SK-N-SH (cell line): ENCODE results near the gene CD300E. TPM values are rescaled to one million over a fixed set of nuclear protein-coding genes. Genes with fewer than 3 reads are reported as not detected.

ENCODE experiments used
- CTCF ChIA-PET: fragments of 300-600, 350-600 bp; formaldehyde crosslinking; extraction: SDS; loops from one replicate; lab custom pipeline; 2021; lab: Yijun Ruan, JAX
- POLR2A ChIA-PET: fragments of 350-600 bp; sonication (Branson Sonifier 250); formaldehyde crosslinking; extraction: SDS; loops from one replicate; lab custom pipeline; 2020; ENCODE audit warnings: antibody characterized with exemption, inconsistent platforms; lab: Yijun Ruan, JAX
- DNase-seq: peaks from one replicate; pipeline ENCODE4 v3.0.0; 2012
- H2AFZ ChIP-seq: fragments of 200-600 bp; sonication (generic); 2 replicates; pipeline ENCODE4 v1.8.1; 2016; ENCODE audit warnings: antibody characterized with exemption, mild to moderate bottlenecking, low read depth
- H3F3A ChIP-seq: fragments of 200-600 bp; sonication (generic); replicated peaks from 2 replicates; pipeline ENCODE3; 2016; ENCODE audit warnings: antibody characterized with exemption, mild to moderate bottlenecking; ENCODE audit not compliant: insufficient read depth
- H3K27ac ChIP-seq, 2 experiments: fragments of 200-500 bp in 1 of 2; fragments of 200-600 bp in 1 of 2; sonication (Bioruptor generic) in 1 of 2; sonication (generic), shearing (Covaris generic) in 1 of 2; 2 replicates each; pipeline versions ENCODE4 v1.5.1 to v1.6.1; 2014 to 2016; ENCODE audit warnings: low read depth in 2 of 2, inconsistent platforms in 1 of 2, low read length in 1 of 2, mild to moderate bottlenecking in 1 of 2, mixed read lengths in 1 of 2
- H3K27me3 ChIP-seq: fragments of 200-600 bp; sonication (generic), shearing (Covaris generic); 2 replicates; pipeline ENCODE4 v1.6.1; 2016; ENCODE audit warnings: mixed run types; ENCODE audit not compliant: insufficient read depth
- H3K36me3 ChIP-seq, 2 experiments: fragments of 200-500 bp in 1 of 2; fragments of 200-600 bp in 1 of 2; sonication (Bioruptor generic) in 1 of 2; sonication (generic) in 1 of 2; replicated peaks in 1 of 2; 2 replicates each; pipeline versions ENCODE3 to v1.5.1; 2014 to 2016; ENCODE audit warnings: low read length in 1 of 2, mild to moderate bottlenecking in 1 of 2; ENCODE audit not compliant: insufficient read depth in 2 of 2, control insufficient read depth in 1 of 2
- H3K4me1 ChIP-seq, 2 experiments: fragments of 200-500 bp in 1 of 2; fragments of 200-600 bp in 1 of 2; sonication (Bioruptor generic) in 1 of 2; sonication (generic), shearing (Covaris generic) in 1 of 2; 2 replicates each; pipeline versions ENCODE4 v1.5.1 to v1.6.1; 2014 to 2016; ENCODE audit warnings: low read depth in 1 of 2, low read length in 1 of 2, mixed run types in 1 of 2; ENCODE audit not compliant: insufficient read depth in 2 of 2, control insufficient read depth in 1 of 2
- H3K4me2 ChIP-seq: fragments of 200-600 bp; sonication (generic), shearing (Covaris generic); 2 replicates; pipeline ENCODE4 v1.6.1; 2017; ENCODE audit warnings: mixed run types
- H3K4me3 ChIP-seq, 2 experiments: fragments of 200-500 bp in 1 of 2; fragments of 200-600 bp in 1 of 2; sonication (Bioruptor generic) in 1 of 2; sonication (generic), shearing (Covaris generic) in 1 of 2; 2 replicates each; pipeline versions ENCODE4 v1.5.1 to v1.8.1; 2014 to 2016; ENCODE audit warnings: low read depth in 2 of 2, inconsistent platforms in 1 of 2, low read length in 1 of 2, mild to moderate bottlenecking in 1 of 2, mixed read lengths in 1 of 2, moderate library complexity in 1 of 2
- H3K79me2 ChIP-seq: fragments of 200-600 bp; sonication (generic); 2 replicates; pipeline ENCODE4 v1.8.1; 2017; ENCODE audit warnings: mild to moderate bottlenecking; ENCODE audit not compliant: insufficient read depth
- H3K9ac ChIP-seq: fragments of 200-600 bp; sonication (generic); 2 replicates; pipeline ENCODE4 v1.6.1; 2017; ENCODE audit warnings: mixed run types
- H3K9me2 ChIP-seq: fragments of 200-600 bp; sonication (generic); 2 replicates; pipeline ENCODE4 v1.6.1; 2017; ENCODE audit warnings: mixed run types
- H3K9me3 ChIP-seq: fragments of 200-600 bp; sonication (generic); 2 replicates; pipeline ENCODE4 v1.6.1; 2017; ENCODE audit warnings: mixed run types, mild to moderate bottlenecking, moderate library complexity
- H4K20me1 ChIP-seq: fragments of 200-600 bp; sonication (generic); 2 replicates; pipeline ENCODE4 v1.6.1; 2017; ENCODE audit warnings: mild to moderate bottlenecking, mixed run types; ENCODE audit not compliant: insufficient read depth
- CHD2 ChIP-seq: fragments of 150-350 bp; IDR thresholded peaks from 2 replicates; pipeline ENCODE4 v1.6.1; 2018; ENCODE audit warnings: low read length; ENCODE audit not compliant: partially characterized antibody
- CTCF ChIP-seq: fragments of 200-600 bp; sonication (generic); IDR thresholded peaks from 2 replicates; pipeline ENCODE4 v1.6.1; 2017; ENCODE audit warnings: antibody characterized with exemption, mild to moderate bottlenecking, moderate library complexity
- EZH2phosphoT487 ChIP-seq: fragments of 200-600 bp; sonication (generic); IDR thresholded peaks from 2 replicates; pipeline ENCODE4 v1.6.1; 2017; ENCODE audit warnings: low read depth, mixed run types, mild to moderate bottlenecking, antibody characterized with exemption, moderate library complexity, borderline replicate concordance
- MEF2A ChIP-seq: IDR thresholded peaks from 2 replicates; pipeline ENCODE4 v1.4.0; 2012; ENCODE audit warnings: low read depth, borderline replicate concordance
- MXI1 ChIP-seq: IDR thresholded peaks from 2 replicates; pipeline ENCODE4 v1.6.1; 2012; ENCODE audit warnings: mild to moderate bottlenecking, low read depth, low read length, improper control_type of control experiment
- NFIC ChIP-seq: IDR thresholded peaks from 2 replicates; pipeline ENCODE4 v1.4.0; 2012; ENCODE audit warnings: borderline replicate concordance
- RCOR1 ChIP-seq: fragments of 150-350 bp; IDR thresholded peaks from 2 replicates; pipeline ENCODE4 v1.6.1; 2017; ENCODE audit warnings: antibody characterized with exemption, low read length
- REST ChIP-seq: IDR thresholded peaks from 2 replicates; pipeline ENCODE4 v1.6.1; 2012; ENCODE audit warnings: mild to moderate bottlenecking, low read depth, low read length, moderate library complexity
- RFX5 ChIP-seq: IDR thresholded peaks from 2 replicates; pipeline ENCODE4 v1.6.1; 2012; ENCODE audit warnings: mild to moderate bottlenecking, improper control_type of control experiment, low read length
- SMC3 ChIP-seq: IDR thresholded peaks from 2 replicates; pipeline ENCODE4 v1.6.1; 2012; ENCODE audit warnings: low read depth, low read length, improper control_type of control experiment
- TAF1 ChIP-seq: IDR thresholded peaks from 2 replicates; pipeline ENCODE4 v1.6.1; 2012; ENCODE audit warnings: low read depth, mild to moderate bottlenecking, low read length, moderate library complexity, borderline replicate concordance
- USF1 ChIP-seq: IDR thresholded peaks from 2 replicates; pipeline ENCODE4 v1.4.0; 2012; ENCODE audit warnings: low read depth, borderline replicate concordance
- ZBTB33 ChIP-seq: IDR thresholded peaks from 2 replicates; pipeline ENCODE4 v1.4.0; 2012; ENCODE audit warnings: low read depth, borderline replicate concordance
- WGBS: methylation state at CpG from one replicate; pipeline ENCODE4 v1.1.6; 2017; ENCODE audit warnings: low lambda C conversion rate; 5-methylcytosine and 5-hydroxymethylcytosine counted together
- polyA plus RNA-seq, 3 experiments: library from polyadenylated mRNA; depleted of rRNA; stranded (reverse); fragments of >200 nt; gene quantifications; 2 replicates each; pipeline ENCODE4 v1.2.3, GENCODE V29; 2012

The CD300E gene
- polyA plus RNA-seq, 1 of the 3 experiments (the other 2 are of a cell fraction), result not detected

- H3K27ac ChIP-seq, result no peak overlapping the region
- POLR2A ChIA-PET, result interaction anchor here (1.1 kb wide), 1 partner anchor 16 kb away, joined by 3 read pairs; no protein-coding TSS in a partner anchor
- H3K27me3 ChIP-seq, result no peaks in the 10 kb centered on the region
- H3K9me2 ChIP-seq, result no peaks in the 10 kb centered on the region
- H3K36me3 ChIP-seq, result no peaks in the 10 kb centered on the region
- DNase-seq, result no peak
- H3K9me3 ChIP-seq, result no peaks in the 10 kb centered on the region
- CTCF ChIA-PET, result interaction anchor here (1.3 kb wide), 1 partner anchor 94 kb away, joined by 4 read pairs; no protein-coding TSS in a partner anchor
- H3K4me2 ChIP-seq, result no peak overlapping the region
- H3F3A ChIP-seq, result no peaks in the 10 kb centered on the region
- H3K9ac ChIP-seq, result no peak overlapping the region
- H3K79me2 ChIP-seq, result no peaks in the 10 kb centered on the region
- WGBS, result 30% methylated on average over 4 of the region's 4 CpGs
- no peak overlapping the region for H2AFZ ChIP-seq
- no peaks in the 10 kb centered on the region for H4K20me1 ChIP-seq
- TF ChIP-seq CHD2, result no peak
- no peak for TF ChIP-seq RFX5
- TF ChIP-seq SMC3, result no peak
- no peak for TF ChIP-seq RCOR1
- TF ChIP-seq NFIC, result no peak
- TF ChIP-seq MXI1, result no peak
- no peak for TF ChIP-seq TAF1
- TF ChIP-seq USF1, result no peak
- TF ChIP-seq CTCF, result no peak
- TF ChIP-seq ZBTB33, result no peak
- TF ChIP-seq EZH2phosphoT487, result no peak
- no peak for TF ChIP-seq MEF2A
- TF ChIP-seq REST, result no peak
- peaks cover 0 to 1% of the 10 kb centered on the region in 2 experiments; a peak in 1 of 4 replicates for H3K4me1 ChIP-seq
- H3K4me3 ChIP-seq, result no peak overlapping the region
Observed at GRCh38 chr17:74642556-74642955, 19.0 kb upstream of the CD300E start.
